Sigmoid colon (tissue), 7 donors: ENCODE results near the gene NIN. TPM values are rescaled to one million over a fixed set of nuclear protein-coding genes. Genes with fewer than 3 reads are reported as not detected.
"Not testable (repeated sequence)": the region's sequence is repeated elsewhere in the genome, so short reads cannot be mapped to it uniquely, and the experiment has no call there.

ENCODE experiments used
- DNase-seq: peaks from one replicate; pipeline ENCODE4 v3.0.0-alpha.2; 2019
- H3K27ac ChIP-seq, 4 donors: fragments of 200-600 bp; sonication (generic); one replicate each; pipeline ENCODE4 v1.5.1; 2016 to 2019; ENCODE audit warnings: mild to moderate bottlenecking in 1 of 4
- H3K27me3 ChIP-seq, 3 donors: fragments of 200-600 bp; sonication (generic); one replicate each; pipeline ENCODE4 v1.5.1; 2019; ENCODE audit warnings: mild to moderate bottlenecking in 1 of 3
- H3K36me3 ChIP-seq, 4 donors: fragments of 200-600 bp; sonication (generic); one replicate each; pipeline ENCODE4 v1.5.1; 2016 to 2019
- H3K4me1 ChIP-seq, 4 donors: fragments of 200-600 bp; sonication (generic); one replicate each; pipeline ENCODE4 v1.5.1; 2017 to 2019
- H3K4me3 ChIP-seq, 4 donors: fragments of 200-600 bp; sonication (generic); one replicate each; pipeline ENCODE4 v1.5.1; 2017 to 2019; ENCODE audit warnings: mild to moderate bottlenecking in 2 of 4, moderate library complexity in 1 of 4
- H3K9me3 ChIP-seq, 4 donors: fragments of 200-600 bp in 3 of 4; sonication (generic) in 3 of 4; one replicate each; pipeline versions ENCODE4 v1.5.1 to v1.6.1; 2013 to 2019
- EP300 ChIP-seq, 4 donors: sonication (generic); formaldehyde crosslinking; IDR thresholded peaks; one replicate each; pipeline ENCODE4 v1.6.1; 2017; ENCODE audit warnings: antibody characterized with exemption in 4 of 4
- POLR2A ChIP-seq, 2 donors: fragments of 450-650 bp; IDR thresholded peaks; one replicate each; pipeline ENCODE4 v1.6.1; 2016; ENCODE audit warnings: antibody characterized with exemption in 2 of 2, mild to moderate bottlenecking in 2 of 2, moderate library complexity in 2 of 2
- POLR2AphosphoS5 ChIP-seq, 4 donors: sonication (generic); formaldehyde crosslinking; IDR thresholded peaks; one replicate each; pipeline ENCODE4 v1.6.1; 2017; ENCODE audit warnings: antibody characterized with exemption in 4 of 4
- WGBS, 2 donors: extraction: QIAGEN DNeasy Blood & Tissue Kit; methylation state at CpG; one replicate each; pipeline ENCODE4 v1.1.7; 2013; 5-methylcytosine and 5-hydroxymethylcytosine counted together
- intact Hi-C: fragments of 100-400 bp; cut with DNase I; formaldehyde crosslinking; loops from one replicate; pipeline ENCODE4 v1.15.1; 2023
- polyA plus RNA-seq, 3 donors: library from polyadenylated mRNA; stranded (reverse); fragments of 200-250 nt; gene quantifications; one replicate each; pipeline ENCODE4 v1.2.3, GENCODE V29; 2013
- total RNA-seq, 4 donors: library from RNA; depleted of rRNA; stranded (reverse); fragments of >200 nt; gene quantifications; one replicate each; pipeline ENCODE4 v1.1.0, GENCODE V29; 2016
- TF ChIP-seq, protein P1 (sequence below), 4 experiments: fragments of 450-650 bp in 3 of 4; fragments of 200-600 bp in 1 of 4; IDR thresholded peaks; one replicate each; pipeline ENCODE4 v1.5.1; 2016 to 2019; ENCODE audit warnings: antibody characterized with exemption in 4 of 4, mild to moderate bottlenecking in 3 of 4, moderate library complexity in 2 of 4
- donor health status: healthy with polysubstance abuse.
- donor health status: Bipolar disorder and iron deficiency.
- donor health status: healthy.

The NIN gene
- total and polyA plus RNA-seq, 7 donors: 3.6 to 38.2 (median 20.7) TPM

DNA sequence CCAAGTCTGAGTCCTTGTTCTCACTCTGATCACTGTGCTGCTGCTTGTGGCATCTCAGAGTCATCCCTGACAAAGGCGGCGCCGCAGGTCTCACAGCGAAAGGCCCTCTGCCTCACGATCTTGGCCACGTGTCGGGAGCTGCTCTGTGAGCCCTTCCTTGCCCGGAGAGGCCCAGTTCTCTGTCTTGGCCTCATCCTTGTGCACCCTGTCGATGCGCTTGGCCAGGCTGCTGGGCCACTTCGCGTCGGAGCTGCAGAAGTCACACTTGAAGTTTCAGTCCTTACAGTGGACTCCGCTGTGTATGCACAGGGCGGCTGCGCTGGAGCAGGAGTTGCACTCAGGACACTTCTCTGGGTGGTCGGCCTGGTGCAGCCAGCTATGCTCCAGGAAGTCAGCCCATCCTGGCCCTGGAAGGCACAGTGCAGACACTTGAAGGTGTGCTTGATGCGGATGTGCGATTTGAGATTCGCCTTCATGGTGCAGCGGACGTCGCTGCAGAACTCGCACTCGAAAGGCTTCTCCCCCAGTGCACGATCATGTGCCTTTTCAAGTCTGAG lies 126.4 kb downstream of the NIN start:
- no peak overlapping the region for H3K27ac ChIP-seq
- H3K9me3 ChIP-seq: no peaks in the 10 kb centered on the region
- H3K4me1 ChIP-seq: no peaks in the 10 kb centered on the region
- DNase-seq: no peak
- H3K27me3 ChIP-seq: no peaks in the 10 kb centered on the region
- WGBS, 2 donors: 96% methylated on average over 26 of the region's 26 CpGs
- intact Hi-C loops: no loop called here
- no peaks in the 10 kb centered on the region for H3K36me3 ChIP-seq
- TF ChIP-seq EP300 (IDR thresholded peaks at IDR 0.05) (no peak), POLR2A (IDR thresholded peaks at IDR 0.05) (no peak), POLR2AphosphoS5 (IDR thresholded peaks at IDR 0.05) (no peak)
- TF ChIP-seq, protein P1, sequence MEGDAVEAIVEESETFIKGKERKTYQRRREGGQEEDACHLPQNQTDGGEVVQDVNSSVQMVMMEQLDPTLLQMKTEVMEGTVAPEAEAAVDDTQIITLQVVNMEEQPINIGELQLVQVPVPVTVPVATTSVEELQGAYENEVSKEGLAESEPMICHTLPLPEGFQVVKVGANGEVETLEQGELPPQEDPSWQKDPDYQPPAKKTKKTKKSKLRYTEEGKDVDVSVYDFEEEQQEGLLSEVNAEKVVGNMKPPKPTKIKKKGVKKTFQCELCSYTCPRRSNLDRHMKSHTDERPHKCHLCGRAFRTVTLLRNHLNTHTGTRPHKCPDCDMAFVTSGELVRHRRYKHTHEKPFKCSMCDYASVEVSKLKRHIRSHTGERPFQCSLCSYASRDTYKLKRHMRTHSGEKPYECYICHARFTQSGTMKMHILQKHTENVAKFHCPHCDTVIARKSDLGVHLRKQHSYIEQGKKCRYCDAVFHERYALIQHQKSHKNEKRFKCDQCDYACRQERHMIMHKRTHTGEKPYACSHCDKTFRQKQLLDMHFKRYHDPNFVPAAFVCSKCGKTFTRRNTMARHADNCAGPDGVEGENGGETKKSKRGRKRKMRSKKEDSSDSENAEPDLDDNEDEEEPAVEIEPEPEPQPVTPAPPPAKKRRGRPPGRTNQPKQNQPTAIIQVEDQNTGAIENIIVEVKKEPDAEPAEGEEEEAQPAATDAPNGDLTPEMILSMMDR (IDR thresholded peaks at IDR 0.05): no peak
- H3K4me3 ChIP-seq: no peak overlapping the region

GRCh38 chr14:50697659-50698290 lies 133.2 kb downstream of the NIN start:
- 72 to 75% methylated on average over 4 of the region's 4 CpGs for WGBS, 2 donors
- intact Hi-C loops: no loop called here
- Histone ChIP-seq H3K27me3 (no peaks in the 10 kb centered on the region), H3K36me3 (no peaks in the 10 kb centered on the region), H3K4me1 (no peaks in the 10 kb centered on the region), H3K4me3 (no peak overlapping the region), H3K9me3 (no peaks in the 10 kb centered on the region), H3K27ac (no peak overlapping the region)
- TF ChIP-seq POLR2A (IDR thresholded peaks at IDR 0.05) (no peak), POLR2AphosphoS5 (IDR thresholded peaks at IDR 0.05) (no peak), EP300 (IDR thresholded peaks at IDR 0.05) (no peak)
- TF ChIP-seq, protein P1 (IDR thresholded peaks at IDR 0.05): no peak
- no peak for DNase-seq

- H3K9me3 ChIP-seq, intact Hi-C loops, H3K4me3 ChIP-seq, H3K27ac ChIP-seq, H3K27me3 ChIP-seq, H3K36me3 ChIP-seq, H3K4me1 ChIP-seq, DNase-seq: not testable (repeated sequence)
- 98 to 99% methylated on average over 3 of the region's 3 CpGs for WGBS, 2 donors
These were observed 136.7 kb downstream of the NIN start for GRCh38 chr14:50694260-50694659.

DNA sequence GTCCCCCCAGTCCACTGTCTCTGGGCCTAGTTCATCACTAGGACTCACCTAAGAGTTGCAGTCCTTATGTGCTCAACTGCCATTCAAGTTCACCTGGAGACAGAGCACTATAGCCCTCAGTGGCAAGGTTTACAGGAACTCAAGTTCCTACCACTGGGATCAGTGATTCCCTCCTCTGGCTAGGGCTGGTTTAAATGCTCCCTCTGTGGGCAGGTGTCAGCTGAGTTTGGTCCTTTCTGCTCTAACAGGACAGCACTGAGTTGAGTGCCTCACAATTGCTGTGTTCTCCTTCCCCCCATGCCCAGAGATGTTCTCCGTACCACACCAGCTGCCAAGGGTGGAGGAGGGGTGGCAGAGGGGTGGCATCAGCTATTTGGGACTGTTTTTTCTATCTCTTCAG lies 142.1 kb downstream of the NIN start:
- no peak for DNase-seq
- Histone ChIP-seq H3K9me3 (peaks cover 0 to 4% (median 1%) of the 10 kb centered on the region in 4 donors), H3K36me3 (no peaks in the 10 kb centered on the region), H3K4me3 (no peak overlapping the region), H3K27ac (no peak overlapping the region), H3K4me1 (no peaks in the 10 kb centered on the region), H3K27me3 (no peaks in the 10 kb centered on the region)
- intact Hi-C loops: no loop called here
- WGBS, 2 donors: 97 to 100% methylated on average over 1 of the region's 1 CpG
- TF ChIP-seq EP300 (IDR thresholded peaks at IDR 0.05): no peak
- no peak for TF ChIP-seq POLR2A (IDR thresholded peaks at IDR 0.05)
- TF ChIP-seq, protein P1 (IDR thresholded peaks at IDR 0.05): no peak
- no peak for TF ChIP-seq POLR2AphosphoS5 (IDR thresholded peaks at IDR 0.05)

DNA sequence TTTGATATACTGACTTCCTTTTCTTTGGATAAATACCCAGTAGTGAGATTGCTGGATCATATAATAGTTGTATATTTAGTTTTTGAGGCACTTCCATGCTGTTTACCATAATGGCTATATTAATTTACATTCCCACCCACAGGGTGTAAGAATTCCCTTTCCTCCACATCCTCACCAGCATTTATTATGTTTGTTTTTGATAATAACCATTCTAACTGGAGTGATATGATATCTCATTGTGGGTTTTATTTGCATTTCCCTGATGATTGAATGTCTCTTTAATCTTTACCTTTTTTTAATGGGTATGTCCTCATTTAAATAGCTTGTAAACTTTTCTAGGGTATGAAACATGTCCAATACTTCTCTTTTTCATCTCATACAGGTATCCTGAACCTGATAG lies 151.3 kb downstream of the NIN start:
- Histone ChIP-seq H3K4me3 (no peak overlapping the region), H3K27ac (no peak overlapping the region), H3K36me3 (no peaks in the 10 kb centered on the region), H3K9me3 (no peaks in the 10 kb centered on the region), H3K4me1 (peaks cover 0 to 9% (median 0%) of the 10 kb centered on the region in 4 donors), H3K27me3 (no peaks in the 10 kb centered on the region)
- no peak for DNase-seq
- TF ChIP-seq, protein P1 (IDR thresholded peaks at IDR 0.05): no peak
- no peak for TF ChIP-seq POLR2AphosphoS5 (IDR thresholded peaks at IDR 0.05)
- no peak for TF ChIP-seq POLR2A (IDR thresholded peaks at IDR 0.05)
- intact Hi-C loops: no loop called here
